Measurements from ENCODE around the gene MGST3. TPM values are rescaled to one million over a fixed set of nuclear protein-coding genes. Genes with fewer than 3 reads are reported as not detected.

Gene MGST3
- total and polyA plus RNA-seq, 10 donors: 47.8 to 109 (median 78.1) TPM

GRCh38 chr1:165688046-165688445, 57.0 kb downstream of the MGST3 start:
- H3K9me3 ChIP-seq: no peaks in the 10 kb centered on the region
- WGBS, 5 donors: 76 to 90% (median 88%) methylated on average over 5 of the region's 5 CpGs
- no peak overlapping the region for H3K27ac ChIP-seq
- H3K36me3 ChIP-seq: peaks cover 0 to 62% (median 13%) of the 10 kb centered on the region in 6 donors
- peaks cover 0 to 65% (median 28%) of the 10 kb centered on the region in 6 donors for H3K4me1 ChIP-seq
- intact Hi-C loops (cut with DNase I; ENCODE audit: low total_unique reads): no loop called here
- H3K4me3 ChIP-seq: no peak overlapping the region
- no peak for DNase-seq
- no peaks in the 10 kb centered on the region for H3K27me3 ChIP-seq (replicated peaks in 1 of 7)
- TF ChIP-seq POLR2A (IDR thresholded peaks at IDR 0.05) (no peak), POLR2AphosphoS5 (IDR thresholded peaks at IDR 0.05) (no peak), CTCF (IDR thresholded peaks at IDR 0.05 in 8 of 11, conservative IDR thresholded peaks at IDR 0.05 in 3 of 11) (no peak)

GRCh38 chr1:165695031-165695430, 64.0 kb downstream of the MGST3 start:
- intact Hi-C loops (cut with DNase I; ENCODE audit: low total_unique reads): loop anchor here (5.0 to 10.0 kb wide), 2 partner anchors 63 to 90 kb away; partner anchors contain the start of gene MGST3
- no peak for TF ChIP-seq CTCF (IDR thresholded peaks at IDR 0.05 in 8 of 11, conservative IDR thresholded peaks at IDR 0.05 in 3 of 11)
- TF ChIP-seq POLR2A (IDR thresholded peaks at IDR 0.05): no peak
- TF ChIP-seq POLR2AphosphoS5 (IDR thresholded peaks at IDR 0.05): no peak

GRCh38 chr1:165696625-165697100, 65.6 kb downstream of the MGST3 start:
- WGBS, 5 donors: 11 to 19% (median 17%) methylated on average over 2 of the region's 2 CpGs
- no peaks in the 10 kb centered on the region for H3K27me3 ChIP-seq (replicated peaks in 1 of 7)
- TF ChIP-seq POLR2AphosphoS5 (IDR thresholded peaks at IDR 0.05): no peak
- no peak for TF ChIP-seq CTCF (IDR thresholded peaks at IDR 0.05 in 8 of 11, conservative IDR thresholded peaks at IDR 0.05 in 3 of 11)
- TF ChIP-seq POLR2A (IDR thresholded peaks at IDR 0.05): no peak
- H3K4me3 ChIP-seq: peak overlapping the region in 5 of 8 donors; percentile 66 to 84 (median 72)
- peaks cover 17 to 49% (median 34%) of the 10 kb centered on the region in 6 donors for H3K4me1 ChIP-seq
- intact Hi-C loops (cut with DNase I; ENCODE audit: low total_unique reads): loop anchor here (5.0 to 10.0 kb wide), 2 partner anchors 64 to 92 kb away; partner anchors contain the start of gene MGST3
- peak overlapping the region in 7 of 8 donors; percentile 51 to 99 (median 97) for H3K27ac ChIP-seq
- no peak for DNase-seq
- H3K36me3 ChIP-seq: peaks cover 0 to 23% (median 0%) of the 10 kb centered on the region in 6 donors
- no peaks in the 10 kb centered on the region for H3K9me3 ChIP-seq

More at GRCh38 chr1:165695031-165695430, 64.0 kb downstream of the MGST3 start:
- H3K36me3 ChIP-seq: peaks cover 0 to 37% (median 8%) of the 10 kb centered on the region in 6 donors
- WGBS, 5 donors: 67 to 83% (median 78%) methylated on average over 7 of the region's 7 CpGs
- DNase-seq: no peak
- H3K27ac ChIP-seq: no peak overlapping the region
- no peaks in the 10 kb centered on the region for H3K27me3 ChIP-seq (replicated peaks in 1 of 7)
- H3K4me3 ChIP-seq: no peak overlapping the region
- H3K4me1 ChIP-seq: peaks cover 17 to 58% (median 34%) of the 10 kb centered on the region in 6 donors
- H3K9me3 ChIP-seq: no peaks in the 10 kb centered on the region

- no peaks in the 10 kb centered on the region for H3K27me3 ChIP-seq (replicated peaks in 1 of 7)
- intact Hi-C loops (cut with DNase I; ENCODE audit: low total_unique reads): loop anchor here (5.0 to 10.0 kb wide), 2 partner anchors 65 to 93 kb away; partner anchors contain the start of gene MGST3
- DNase-seq: no peak
- TF ChIP-seq POLR2A (IDR thresholded peaks at IDR 0.05) (no peak), POLR2AphosphoS5 (IDR thresholded peaks at IDR 0.05) (no peak), CTCF (IDR thresholded peaks at IDR 0.05 in 8 of 11, conservative IDR thresholded peaks at IDR 0.05 in 3 of 11) (no peak)
- H3K27ac ChIP-seq: peak overlapping the region; percentile 93 to 99 (median 97)
- WGBS, 5 donors: 41 to 49% (median 47%) methylated on average over 8 of the region's 8 CpGs
- H3K36me3 ChIP-seq: peaks cover 0 to 20% (median 0%) of the 10 kb centered on the region in 6 donors
- peak overlapping the region; percentile 62 to 91 (median 72) for H3K4me3 ChIP-seq
- peaks cover 17 to 49% (median 34%) of the 10 kb centered on the region in 6 donors for H3K4me1 ChIP-seq
- no peaks in the 10 kb centered on the region for H3K9me3 ChIP-seq
These were observed 66.5 kb downstream of the MGST3 start for GRCh38 chr1:165697491-165697880.

All from spleen (tissue), 11 donors.